HFF-Myc (cell line): ENCODE results near the gene GPR26.

Source experiments
- DNase-seq: peaks from one replicate; pipeline ENCODE4 v3.0.0-alpha.2; 2011; ENCODE audit warnings: low read depth; ENCODE audit errors: extremely low read depth
- H3K4me3 ChIP-seq: replicated peaks from 2 replicates; pipeline ENCODE4 v1.5.1; 2011; ENCODE audit warnings: low read depth, mild to moderate bottlenecking, control low read depth, low read length
- TF ChIP-seq, protein P1 (sequence below): IDR thresholded peaks from 2 replicates; pipeline ENCODE4 v1.5.1; 2012; ENCODE audit warnings: mild to moderate bottlenecking, low read depth, low read length, control low read depth; ENCODE audit errors: missing control alignments

Gene GPR26

DNA sequence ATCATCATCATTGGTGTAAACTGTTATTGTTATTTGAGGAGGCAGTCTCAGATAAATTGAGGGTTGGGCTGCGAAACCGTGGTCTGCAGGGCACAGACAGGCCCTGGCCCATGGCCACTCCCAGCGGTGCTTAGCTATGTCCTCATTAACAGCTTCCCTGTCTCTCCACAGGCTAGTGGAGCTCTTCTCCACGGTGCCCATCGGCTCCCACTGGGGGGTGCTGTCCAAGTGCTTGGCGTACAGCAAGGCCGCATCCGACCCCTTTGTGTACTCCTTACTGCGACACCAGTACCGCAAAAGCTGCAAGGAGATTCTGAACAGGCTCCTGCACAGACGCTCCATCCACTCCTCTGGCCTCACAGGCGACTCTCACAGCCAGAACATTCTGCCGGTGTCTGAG is 21.6 kb downstream of the GPR26 start:
- no peak for DNase-seq
- no peak overlapping the region for H3K4me3 ChIP-seq
- TF ChIP-seq, protein P1, sequence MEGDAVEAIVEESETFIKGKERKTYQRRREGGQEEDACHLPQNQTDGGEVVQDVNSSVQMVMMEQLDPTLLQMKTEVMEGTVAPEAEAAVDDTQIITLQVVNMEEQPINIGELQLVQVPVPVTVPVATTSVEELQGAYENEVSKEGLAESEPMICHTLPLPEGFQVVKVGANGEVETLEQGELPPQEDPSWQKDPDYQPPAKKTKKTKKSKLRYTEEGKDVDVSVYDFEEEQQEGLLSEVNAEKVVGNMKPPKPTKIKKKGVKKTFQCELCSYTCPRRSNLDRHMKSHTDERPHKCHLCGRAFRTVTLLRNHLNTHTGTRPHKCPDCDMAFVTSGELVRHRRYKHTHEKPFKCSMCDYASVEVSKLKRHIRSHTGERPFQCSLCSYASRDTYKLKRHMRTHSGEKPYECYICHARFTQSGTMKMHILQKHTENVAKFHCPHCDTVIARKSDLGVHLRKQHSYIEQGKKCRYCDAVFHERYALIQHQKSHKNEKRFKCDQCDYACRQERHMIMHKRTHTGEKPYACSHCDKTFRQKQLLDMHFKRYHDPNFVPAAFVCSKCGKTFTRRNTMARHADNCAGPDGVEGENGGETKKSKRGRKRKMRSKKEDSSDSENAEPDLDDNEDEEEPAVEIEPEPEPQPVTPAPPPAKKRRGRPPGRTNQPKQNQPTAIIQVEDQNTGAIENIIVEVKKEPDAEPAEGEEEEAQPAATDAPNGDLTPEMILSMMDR: no peak

DNA sequence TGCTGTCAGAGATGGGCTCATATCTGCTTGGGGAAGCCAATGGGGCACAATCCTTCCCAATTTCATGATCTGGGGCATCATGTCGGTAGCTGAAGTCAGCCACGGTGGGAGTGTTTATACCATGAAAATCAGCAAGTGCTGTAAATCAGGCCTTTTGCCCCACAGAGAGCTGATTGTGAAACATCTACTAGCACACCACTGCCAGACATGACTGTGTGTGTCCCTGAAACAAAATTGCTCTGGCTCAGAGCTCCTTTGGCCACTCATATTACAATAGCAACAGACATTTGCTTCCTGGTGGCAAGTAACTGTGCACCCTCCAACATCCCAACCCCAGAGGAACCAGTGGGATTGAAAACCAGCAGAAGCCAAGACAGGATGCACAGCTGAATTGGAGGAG is 23.7 kb downstream of the GPR26 start:
- DNase-seq: no peak
- no peak overlapping the region for H3K4me3 ChIP-seq
- TF ChIP-seq, protein P1: no peak

DNA sequence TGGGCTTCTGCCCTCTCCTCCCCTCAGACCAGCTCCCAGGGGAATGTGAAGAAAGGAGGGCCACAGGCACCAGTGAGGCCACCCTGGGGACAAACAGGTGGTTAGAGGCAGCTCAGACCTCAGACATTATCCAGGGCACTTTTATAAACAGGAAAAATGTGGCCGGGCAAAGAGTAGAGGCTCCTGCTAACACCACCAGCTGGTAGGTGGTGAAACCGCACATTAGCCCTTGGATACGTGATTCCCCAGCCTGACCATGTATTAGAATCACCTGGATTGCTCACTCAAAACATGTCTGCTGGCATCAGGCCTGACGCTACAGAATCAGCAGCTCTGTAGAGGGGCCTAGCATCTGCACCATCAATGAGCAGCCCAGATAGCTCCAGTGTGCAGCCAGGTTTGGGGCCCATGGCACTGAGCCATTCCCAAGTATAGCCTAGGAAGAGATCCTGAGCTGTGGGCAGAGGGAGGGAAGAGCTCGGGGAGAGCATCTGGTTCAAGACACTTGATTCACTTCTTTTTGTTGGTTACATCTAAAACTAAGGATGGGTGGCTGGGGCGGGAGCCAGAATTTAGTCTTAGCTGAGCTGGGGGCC is 37.1 kb downstream of the GPR26 start:
- TF ChIP-seq, protein P1: no peak
- no peak overlapping the region for H3K4me3 ChIP-seq
- DNase-seq: no peak

DNA sequence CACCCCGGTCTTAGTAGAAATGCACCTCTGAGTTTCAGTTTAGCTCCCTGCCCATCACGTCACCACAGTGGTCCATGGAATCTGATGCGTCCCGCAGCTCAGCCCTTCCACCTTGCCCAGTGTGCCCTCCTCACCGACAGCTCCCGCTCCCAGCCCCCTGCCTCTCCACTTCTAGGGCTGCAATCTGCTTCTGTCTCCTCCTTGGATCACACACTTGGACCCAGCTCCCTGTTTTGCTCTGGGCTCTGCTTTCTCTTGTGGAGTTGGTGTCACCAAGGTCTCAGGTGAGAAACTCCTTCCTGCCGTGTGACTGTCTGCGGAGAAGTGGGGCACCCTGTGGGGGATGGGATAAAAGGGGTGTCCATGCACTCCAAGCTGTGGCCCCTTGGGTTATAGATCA is 37.9 kb downstream of the GPR26 start:
- TF ChIP-seq, protein P1: no peak
- no peak for DNase-seq
- H3K4me3 ChIP-seq: no peak overlapping the region

DNA sequence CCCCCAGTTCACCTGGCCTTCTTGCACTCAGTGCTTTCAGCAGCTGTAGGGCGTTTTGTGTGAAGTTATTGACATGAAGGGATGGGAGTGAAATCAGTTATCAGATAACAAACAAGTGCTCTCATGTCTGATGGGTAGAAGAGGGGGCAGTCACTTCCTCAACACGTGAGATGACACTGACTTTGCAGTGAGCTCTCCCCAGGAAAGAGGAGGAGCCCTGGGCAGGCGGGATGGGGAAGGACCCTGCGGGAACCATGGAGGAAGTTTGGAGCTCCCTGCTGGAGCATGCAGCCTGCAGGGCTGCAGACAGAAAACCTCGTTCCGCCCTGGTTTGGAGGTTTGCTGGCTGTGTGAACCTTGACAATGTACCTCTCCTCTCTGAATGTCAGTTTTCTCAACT is 38.7 kb downstream of the GPR26 start:
- TF ChIP-seq, protein P1: no peak
- DNase-seq: no peak

DNA sequence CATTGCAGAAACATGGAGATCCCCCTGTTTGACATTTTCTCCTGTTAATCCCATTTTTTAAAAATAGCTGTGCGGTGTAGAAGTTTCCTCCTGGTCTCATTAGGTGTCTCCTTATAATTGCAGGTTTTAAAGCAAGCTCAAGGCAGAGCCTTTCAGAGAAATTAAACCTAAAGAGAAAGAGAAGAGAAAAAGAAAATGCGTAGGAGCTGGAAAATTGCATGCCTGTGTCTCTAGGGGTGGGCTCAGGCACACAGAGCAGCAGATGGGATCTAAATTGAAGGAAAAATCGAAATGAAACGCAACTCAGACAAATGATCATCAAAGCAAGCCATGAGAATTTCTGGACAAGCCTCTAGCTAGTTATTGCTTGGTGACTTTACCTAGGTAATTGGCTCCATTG is 40.1 kb downstream of the GPR26 start:
- TF ChIP-seq, protein P1: no peak
- no peak overlapping the region for H3K4me3 ChIP-seq
- no peak for DNase-seq

More for the DNA sequence above, 38.7 kb downstream of the GPR26 start:
- H3K4me3 ChIP-seq: no peak overlapping the region

DNA sequence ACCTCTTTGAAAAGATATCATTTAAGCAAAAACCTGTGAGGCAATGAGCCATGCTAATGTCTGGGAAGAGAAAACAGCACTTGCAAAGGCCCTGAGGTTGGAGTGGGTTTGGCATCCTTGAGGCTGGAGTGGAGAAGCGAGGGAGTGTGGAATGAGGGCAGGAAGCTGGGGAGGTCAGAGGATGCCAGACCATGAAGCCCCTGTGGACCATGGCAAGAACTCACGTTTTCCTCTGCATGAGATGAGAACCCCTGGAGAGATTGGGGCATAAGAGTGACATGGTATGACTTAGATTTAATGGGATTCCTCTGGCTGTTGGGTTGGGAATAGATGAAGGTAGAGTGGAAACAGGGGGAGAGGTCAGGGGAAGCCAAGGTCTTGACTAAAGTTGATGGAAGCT is 49.4 kb downstream of the GPR26 start:
- TF ChIP-seq, protein P1: no peak
- no peak for DNase-seq
- H3K4me3 ChIP-seq: no peak overlapping the region
